GM12878 (cell line): ENCODE measurements around the gene MRPL46.

ENCODE experiments used
- CTCF ChIP-seq, 3 experiments: IDR thresholded peaks in 2 of 3; conservative IDR thresholded peaks in 1 of 3; 2 replicates each; pipeline ENCODE4 v1.5.1; 2011; ENCODE audit warnings: low read depth in 3 of 3, low read length in 3 of 3, mild to moderate bottlenecking in 3 of 3, control low read depth in 2 of 3, moderate library complexity in 2 of 3, inconsistent platforms in 1 of 3, mixed read lengths in 1 of 3; ENCODE audit not compliant: control insufficient read depth in 2 of 3, insufficient read depth in 1 of 3; ENCODE audit errors: extremely low read depth in 1 of 3
- EP300 ChIP-seq, 2 experiments: fragments of 150-350 bp in 1 of 2; IDR thresholded peaks; 2 replicates each; pipeline ENCODE4 v1.6.1; 2011 to 2012; ENCODE audit warnings: low read depth in 2 of 2, low read length in 2 of 2, borderline replicate concordance in 1 of 2, improper control_type of control experiment in 1 of 2, inconsistent platforms in 1 of 2; ENCODE audit not compliant: control insufficient read depth in 1 of 2
- GATAD2B ChIP-seq: fragments of 450-650 bp; conservative IDR thresholded peaks from 2 replicates; pipeline ENCODE4 v1.6.1; 2017; ENCODE audit warnings: low read depth, mild to moderate bottlenecking, moderate library complexity
- HDAC2 ChIP-seq: fragments of 200-600 bp; sonication (generic); IDR thresholded peaks from 2 replicates; pipeline ENCODE4 v1.6.1; 2017
- NBN ChIP-seq: fragments of 450-650 bp; IDR thresholded peaks from 2 replicates; pipeline ENCODE4 v1.6.1; 2016
- NR2C2 ChIP-seq: IDR thresholded peaks from 2 replicates; pipeline ENCODE4 v1.6.1; 2011; ENCODE audit warnings: borderline replicate concordance, low read depth; ENCODE audit not compliant: control insufficient read depth, insufficient read length
- POLR2A ChIP-seq: IDR thresholded peaks from 2 replicates; pipeline ENCODE4 v1.6.1; 2011; ENCODE audit warnings: low read depth, mild to moderate bottlenecking, low read length
- POLR2AphosphoS5 ChIP-seq: IDR thresholded peaks from 2 replicates; pipeline ENCODE4 v1.6.1; 2011; ENCODE audit warnings: mild to moderate bottlenecking, low read length, inconsistent platforms
- RAD51 ChIP-seq: fragments of 450-650 bp; IDR thresholded peaks from 2 replicates; pipeline ENCODE4 v1.6.1; 2016; ENCODE audit warnings: moderate library complexity, mild to moderate bottlenecking, inconsistent platforms
- SMARCA5 ChIP-seq: fragments of 450-650 bp; IDR thresholded peaks from 2 replicates; pipeline ENCODE4 v1.6.1; 2017; ENCODE audit warnings: mild to moderate bottlenecking
- TAF1 ChIP-seq: IDR thresholded peaks from 2 replicates; pipeline ENCODE4 v1.6.1; 2011; ENCODE audit warnings: mild to moderate bottlenecking, low read depth, low read length, borderline replicate concordance
- TBL1XR1 ChIP-seq: IDR thresholded peaks from 2 replicates; pipeline ENCODE4 v1.6.1; 2012; ENCODE audit warnings: low read depth, low read length, improper control_type of control experiment
- TF ChIP-seq, protein P1 (sequence below): IDR thresholded peaks from 2 replicates; pipeline ENCODE4 v1.6.1; 2011; ENCODE audit warnings: low read depth, low read length, improper control_type of control experiment, borderline replicate concordance

DNA sequence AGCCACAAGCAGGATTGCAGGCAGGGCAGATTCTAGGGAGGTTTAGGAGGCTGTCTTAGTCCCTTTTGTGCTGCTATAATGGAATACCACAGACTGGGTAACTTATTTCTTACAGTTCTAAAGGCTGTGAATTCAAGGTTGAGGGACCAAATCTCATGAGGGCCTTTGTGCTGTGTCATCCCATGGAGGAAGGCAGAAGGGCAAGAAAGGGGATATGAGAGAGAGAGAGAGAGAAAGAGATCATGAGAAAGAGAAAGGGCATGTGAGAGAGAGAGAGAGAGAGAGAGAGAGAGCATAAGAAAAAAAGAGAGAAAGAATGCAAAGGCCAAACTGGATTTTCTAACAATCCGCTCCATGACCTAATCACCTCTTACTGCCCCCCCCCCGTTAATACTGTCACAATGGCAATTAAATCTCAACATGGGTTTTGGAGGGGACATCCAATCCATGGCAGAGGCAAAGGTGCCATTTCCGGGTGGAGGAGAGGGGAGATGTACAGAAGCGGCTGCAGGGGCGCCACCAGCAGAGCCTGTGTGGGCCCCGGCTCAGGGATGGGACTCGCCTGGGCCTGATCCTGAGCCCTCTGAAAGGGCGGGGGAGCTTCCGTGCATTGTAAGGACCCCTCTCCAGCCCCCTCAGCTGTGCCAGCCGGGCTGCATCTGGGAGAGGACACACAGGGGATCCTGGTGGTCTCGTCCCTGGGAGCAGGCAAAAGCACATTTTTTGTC is 20.8 kb upstream of the MRPL46 start:
- TF ChIP-seq, protein P1, sequence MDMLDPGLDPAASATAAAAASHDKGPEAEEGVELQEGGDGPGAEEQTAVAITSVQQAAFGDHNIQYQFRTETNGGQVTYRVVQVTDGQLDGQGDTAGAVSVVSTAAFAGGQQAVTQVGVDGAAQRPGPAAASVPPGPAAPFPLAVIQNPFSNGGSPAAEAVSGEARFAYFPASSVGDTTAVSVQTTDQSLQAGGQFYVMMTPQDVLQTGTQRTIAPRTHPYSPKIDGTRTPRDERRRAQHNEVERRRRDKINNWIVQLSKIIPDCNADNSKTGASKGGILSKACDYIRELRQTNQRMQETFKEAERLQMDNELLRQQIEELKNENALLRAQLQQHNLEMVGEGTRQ: no peak
- TF ChIP-seq GATAD2B: no peak
- no peak for TF ChIP-seq CTCF (IDR thresholded peaks at IDR 0.05 in 2 of 3, conservative IDR thresholded peaks at IDR 0.05 in 1 of 3; ENCODE audit: control insufficient read depth in 2 of 3, extremely low read depth in 1 of 3, insufficient read depth in 1 of 3, low read depth in 3 of 3, low read length in 3 of 3)
- TF ChIP-seq HDAC2: no peak
- TF ChIP-seq NBN: no peak
- no peak for TF ChIP-seq TBL1XR1
- no peak for TF ChIP-seq SMARCA5
- TF ChIP-seq TAF1: no peak
- TF ChIP-seq NR2C2: no peak
- no peak for TF ChIP-seq POLR2AphosphoS5
- TF ChIP-seq POLR2A: no peak
- TF ChIP-seq RAD51: no peak
- TF ChIP-seq EP300 (IDR thresholded peaks at IDR 0.05; ENCODE audit: borderline replicate concordance in 1 of 2, control insufficient read depth in 1 of 2, low read depth in 2 of 2, low read length in 2 of 2): no peak
